Measurements from ENCODE around the gene TBC1D22A. TPM values are rescaled to one million over a fixed set of nuclear protein-coding genes. Genes with fewer than 3 reads are reported as not detected.

TBC1D22A gene
- total RNA-seq, 1 experiment from 2014 or later: 20.9 TPM

DNA sequence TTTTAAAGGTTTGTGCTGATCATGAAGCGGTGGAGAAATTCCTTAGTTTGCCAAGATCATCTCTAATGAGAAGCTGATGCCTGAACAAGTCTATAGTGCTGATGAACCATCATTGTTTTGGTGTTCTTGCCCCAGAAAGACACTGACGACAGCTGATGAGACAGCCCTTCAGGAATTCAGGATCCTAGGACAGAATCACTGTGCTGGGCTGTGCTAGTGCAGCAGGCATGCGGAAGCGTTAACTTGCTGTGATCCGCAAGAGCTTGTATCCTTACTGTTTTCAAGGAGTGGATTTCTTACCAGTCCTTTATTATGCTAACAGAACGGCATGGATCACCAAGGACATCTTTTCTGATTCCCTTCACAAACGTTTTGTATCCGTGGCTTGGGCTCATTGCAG is 104.1 kb downstream of the TBC1D22A start:
- H3K27me3 ChIP-seq (ENCODE audit: insufficient read depth, low read length): no peaks in the 10 kb centered on the region
- no peaks in the 10 kb centered on the region for H3K4me1 ChIP-seq (ENCODE audit: control insufficient read depth in 1 of 2, insufficient read depth in 2 of 2, low read length in 2 of 2)
- no peak overlapping the region for H3K4me3 ChIP-seq (replicated peaks in 1 of 2; ENCODE audit: low read depth in 1 of 2, low read length in 2 of 2)
- H3K9me2 ChIP-seq (ENCODE audit: insufficient read depth): no peaks in the 10 kb centered on the region
- H3K36me3 ChIP-seq (ENCODE audit: control insufficient read depth in 1 of 2, insufficient read depth in 2 of 2, low read length in 2 of 2): no peaks in the 10 kb centered on the region
- no peaks in the 10 kb centered on the region for H3K9me3 ChIP-seq (ENCODE audit: control insufficient read depth in 1 of 2, insufficient read depth in 1 of 2, low read depth in 1 of 2, low read length in 2 of 2)
- no TSS peak for BruUV-seq (replicated peaks)
- intact Hi-C loops (cut with micrococcal nuclease): no loop called here
- no peak for TF ChIP-seq ZNF274 (IDR thresholded peaks at IDR 0.05; ENCODE audit: low read depth, low read length)
- TF ChIP-seq, protein P1, sequence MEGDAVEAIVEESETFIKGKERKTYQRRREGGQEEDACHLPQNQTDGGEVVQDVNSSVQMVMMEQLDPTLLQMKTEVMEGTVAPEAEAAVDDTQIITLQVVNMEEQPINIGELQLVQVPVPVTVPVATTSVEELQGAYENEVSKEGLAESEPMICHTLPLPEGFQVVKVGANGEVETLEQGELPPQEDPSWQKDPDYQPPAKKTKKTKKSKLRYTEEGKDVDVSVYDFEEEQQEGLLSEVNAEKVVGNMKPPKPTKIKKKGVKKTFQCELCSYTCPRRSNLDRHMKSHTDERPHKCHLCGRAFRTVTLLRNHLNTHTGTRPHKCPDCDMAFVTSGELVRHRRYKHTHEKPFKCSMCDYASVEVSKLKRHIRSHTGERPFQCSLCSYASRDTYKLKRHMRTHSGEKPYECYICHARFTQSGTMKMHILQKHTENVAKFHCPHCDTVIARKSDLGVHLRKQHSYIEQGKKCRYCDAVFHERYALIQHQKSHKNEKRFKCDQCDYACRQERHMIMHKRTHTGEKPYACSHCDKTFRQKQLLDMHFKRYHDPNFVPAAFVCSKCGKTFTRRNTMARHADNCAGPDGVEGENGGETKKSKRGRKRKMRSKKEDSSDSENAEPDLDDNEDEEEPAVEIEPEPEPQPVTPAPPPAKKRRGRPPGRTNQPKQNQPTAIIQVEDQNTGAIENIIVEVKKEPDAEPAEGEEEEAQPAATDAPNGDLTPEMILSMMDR (IDR thresholded peaks at IDR 0.05 in 2 of 3, conservative IDR thresholded peaks at IDR 0.05 in 1 of 3; ENCODE audit: borderline replicate concordance in 1 of 3, insufficient read depth in 1 of 3, low read depth in 2 of 3, low read length in 2 of 3): no peak
- TF ChIP-seq EGR1 (IDR thresholded peaks at IDR 0.05; ENCODE audit: low read depth): no peak
- no peak for TF ChIP-seq SRF (IDR thresholded peaks at IDR 0.05; ENCODE audit: low read depth)
- TF ChIP-seq FOSL1 (IDR thresholded peaks at IDR 0.05; ENCODE audit: low read depth): no peak
- TF ChIP-seq POLR2AphosphoS5 (IDR thresholded peaks at IDR 0.05; ENCODE audit: low read depth, low read length): no peak
- TF ChIP-seq EZH2 (IDR thresholded peaks at IDR 0.05): no peak
- TF ChIP-seq CEBPB (IDR thresholded peaks at IDR 0.05; ENCODE audit: low read depth): no peak
- no peak for TF ChIP-seq EZH2phosphoT487 (IDR thresholded peaks at IDR 0.05; ENCODE audit: borderline replicate concordance)
- TF ChIP-seq, protein P2, sequence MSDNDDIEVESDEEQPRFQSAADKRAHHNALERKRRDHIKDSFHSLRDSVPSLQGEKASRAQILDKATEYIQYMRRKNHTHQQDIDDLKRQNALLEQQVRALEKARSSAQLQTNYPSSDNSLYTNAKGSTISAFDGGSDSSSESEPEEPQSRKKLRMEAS (IDR thresholded peaks at IDR 0.05): no peak
- no peak for TF ChIP-seq POLR2A (IDR thresholded peaks at IDR 0.05; ENCODE audit: borderline replicate concordance, extremely low read depth, insufficient read depth, insufficient read length)
- TF ChIP-seq, protein P3, sequence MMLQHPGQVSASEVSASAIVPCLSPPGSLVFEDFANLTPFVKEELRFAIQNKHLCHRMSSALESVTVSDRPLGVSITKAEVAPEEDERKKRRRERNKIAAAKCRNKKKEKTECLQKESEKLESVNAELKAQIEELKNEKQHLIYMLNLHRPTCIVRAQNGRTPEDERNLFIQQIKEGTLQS (IDR thresholded peaks at IDR 0.05): no peak
- no peak for TF ChIP-seq RAD21 (IDR thresholded peaks at IDR 0.05; ENCODE audit: low read depth)
- TF ChIP-seq SIN3A (IDR thresholded peaks at IDR 0.05; ENCODE audit: low read depth): no peak
- TF ChIP-seq TCF7L2 (IDR thresholded peaks at IDR 0.05; ENCODE audit: borderline replicate concordance, extremely low read depth, insufficient read depth, insufficient read length): no peak
- TF ChIP-seq YY1 (IDR thresholded peaks at IDR 0.05; ENCODE audit: extremely low read depth, insufficient replicate concordance, low read depth, low read length): no peak
- no peak for TF ChIP-seq SP1 (IDR thresholded peaks at IDR 0.05; ENCODE audit: low read depth)
- TF ChIP-seq JUND (IDR thresholded peaks at IDR 0.05): no peak
- no peak for TF ChIP-seq ELF1 (IDR thresholded peaks at IDR 0.05; ENCODE audit: borderline replicate concordance, low read depth)
- H2AFZ ChIP-seq (ENCODE audit: low read depth, low read length, poor library complexity, severe bottlenecking): no peak overlapping the region
- ChIA-PET POLR2A (no interaction called here), CTCF (no interaction called here), RAD21 (ENCODE audit: low non-redundant PET in 1 of 2, low total read pairs in 2 of 2, uncharacterized antibody in 2 of 2, unreplicated experiment in 2 of 2) (no interaction called here)
- no peaks in the 10 kb centered on the region for H3K79me2 ChIP-seq (ENCODE audit: insufficient read depth, low read length)
- H3K4me2 ChIP-seq (ENCODE audit: low read length): no peak overlapping the region
- ATAC-seq (no peak), DNase-seq (ENCODE audit: low read depth, low spot score) (no peak)
- no peak overlapping the region for H3K9ac ChIP-seq (ENCODE audit: low read length)
- no peak overlapping the region for H3K27ac ChIP-seq (ENCODE audit: low read depth, low read length)
- no peaks in the 10 kb centered on the region for H4K20me1 ChIP-seq (ENCODE audit: insufficient read depth)
